T-cell (primary cell): ENCODE data around the gene FBN1. TPM values are rescaled to one million over a fixed set of nuclear protein-coding genes. Genes with fewer than 3 reads are reported as not detected.

Experiments used
- ATAC-seq, 4 experiments: fragments of 200-7000 bp in 3 of 4; fragments of 150-1000 bp in 1 of 4; cut with Tn5 transposase; replicated peaks in 1 of 4; 1 replicate in 3 of 4; 2 replicates in 1 of 4; pipeline ENCODE4 v1.10.0; 2021; ENCODE audit warnings: moderate library complexity in 3 of 4, mild to moderate bottlenecking in 2 of 4, moderate number of reproducible peaks in 1 of 4
- CTCF ChIA-PET, 2 donors: fragments of 300-600 bp; sonication (Branson Sonifier 250); formaldehyde crosslinking; loops; one replicate each; lab custom pipeline; 2022; ENCODE audit warnings: antibody characterized with exemption in 2 of 2; lab: Charles Lee
- POLR2A ChIA-PET, 2 donors: fragments of 300-600 bp; sonication (Branson Sonifier 250); formaldehyde crosslinking; loops; one replicate each; lab custom pipeline; 2022; ENCODE audit warnings: antibody characterized with exemption in 2 of 2; lab: Charles Lee
- DNase-seq, 35 experiments: peaks; one replicate each; pipeline versions ENCODE4 v3.0.0 to v3.0.0-alpha.2; 2013 to 2023
- H3K27ac ChIP-seq: one replicate; pipeline ENCODE4 v1.5.1; 2013; ENCODE audit warnings: low read length
- H3K27me3 ChIP-seq, 2 experiments: replicated peaks in 1 of 2; 1 replicate in 1 of 2; 2 replicates in 1 of 2; pipeline versions ENCODE4 v1.6.1 to v1.7.0; 2013; ENCODE audit warnings: low read length in 1 of 2, mixed read lengths in 1 of 2; ENCODE audit not compliant: control insufficient read depth in 2 of 2, insufficient read depth in 2 of 2; ENCODE audit errors: extremely low read depth in 1 of 2
- H3K36me3 ChIP-seq, 2 donors: 1 replicate in 1 of 2; 2 replicates in 1 of 2; pipeline versions ENCODE4 v1.6.1 to v1.7.0; 2013; ENCODE audit warnings: low read length in 1 of 2; ENCODE audit not compliant: control insufficient read depth in 2 of 2, insufficient read depth in 1 of 2; ENCODE audit errors: extremely low read depth in 1 of 2
- H3K4me1 ChIP-seq, 2 experiments: 1 replicate in 1 of 2; 2 replicates in 1 of 2; pipeline versions ENCODE4 v1.6.1 to v1.7.0; 2013; ENCODE audit warnings: low read length in 2 of 2, mixed read lengths in 1 of 2; ENCODE audit not compliant: insufficient read depth in 2 of 2, control insufficient read depth in 1 of 2; ENCODE audit errors: extremely low read depth in 1 of 2
- H3K4me3 ChIP-seq, 2 donors: 1 replicate in 1 of 2; 2 replicates in 1 of 2; pipeline versions ENCODE4 v1.5.1 to v1.7.0; 2013; ENCODE audit warnings: mild to moderate bottlenecking in 2 of 2, low read length in 1 of 2, moderate library complexity in 1 of 2; ENCODE audit not compliant: control insufficient read depth in 1 of 2; ENCODE audit errors: extremely low read depth in 1 of 2
- H3K9me3 ChIP-seq: 2 replicates; pipeline ENCODE4 v1.7.0; 2013
- H3K27ac Mint-ChIP-seq, 2 donors: one replicate each; pipeline ENCODE4 v1.8.0; 2020 to 2021; ENCODE audit warnings: mild to moderate bottlenecking in 2 of 2, mixed read lengths in 2 of 2
- H3K27me3 Mint-ChIP-seq, 2 donors: one replicate each; pipeline ENCODE4 v1.8.0; 2021 to 2022; ENCODE audit warnings: mixed read lengths in 2 of 2
- H3K36me3 Mint-ChIP-seq: one replicate; pipeline ENCODE4 v1.8.0; 2021; ENCODE audit warnings: mixed read lengths
- H3K4me1 Mint-ChIP-seq, 3 donors: one replicate each; pipeline ENCODE4 v1.8.0; 2020 to 2022; ENCODE audit warnings: mixed read lengths in 3 of 3, mild to moderate bottlenecking in 1 of 3
- H3K4me3 Mint-ChIP-seq, 3 donors: one replicate each; pipeline ENCODE4 v1.8.0; 2020 to 2022; ENCODE audit warnings: mild to moderate bottlenecking in 3 of 3, mixed read lengths in 3 of 3, moderate library complexity in 3 of 3
- H3K9me3 Mint-ChIP-seq, 3 donors: one replicate each; pipeline ENCODE4 v1.8.0; 2020 to 2022; ENCODE audit warnings: mixed read lengths in 3 of 3
- WGBS: methylation state at CpG from one replicate; pipeline ENCODE4 v1.1.5; 2013; ENCODE audit warnings: missing lambda C conversion rate; ENCODE audit not compliant: insufficient coverage; 5-methylcytosine and 5-hydroxymethylcytosine counted together
- total RNA-seq, 35 experiments: library from RNA in 6 of 35; stranded (reverse) in 6 of 35; fragments of 120-200 nt in 1 of 35; gene quantifications; one replicate each; pipeline versions ENCODE4 v1.2.1 to v1.2.4 and lab custom pipeline; 2013 to 2026

Gene FBN1
- total RNA-seq, 5 donors from 2014 or later (not counting 1 experiment from before 2014, with no cell fraction given), result 0.28 to 1.2 (median 0.79) TPM

GRCh38 chr15:48363474-48363873 lies 282.0 kb downstream of the FBN1 start:
- H3K27ac Mint-ChIP-seq, result no peak overlapping the region
- H3K4me3 ChIP-seq, result no peak overlapping the region
- H3K36me3 Mint-ChIP-seq, result no peaks in the 10 kb centered on the region
- H3K9me3 Mint-ChIP-seq, result no peaks in the 10 kb centered on the region
- no peak overlapping the region for H3K4me3 Mint-ChIP-seq
- ATAC-seq (no peak), DNase-seq (no peak)
- H3K9me3 ChIP-seq, result no peaks in the 10 kb centered on the region
- H3K27ac ChIP-seq, result no peak overlapping the region
- H3K36me3 ChIP-seq, result no peaks in the 10 kb centered on the region
- 65% methylated on average over 2 of the region's 5 CpGs for WGBS
- H3K4me1 ChIP-seq, result no peaks in the 10 kb centered on the region
- peaks cover 4 to 5% (median 4%) of the 10 kb centered on the region in 3 donors for H3K4me1 Mint-ChIP-seq
- CTCF ChIA-PET, result no interaction called here
- no peaks in the 10 kb centered on the region for H3K27me3 ChIP-seq
- POLR2A ChIA-PET, result no interaction called here
- peaks cover 8 to 11% of the 10 kb centered on the region in 2 donors for H3K27me3 Mint-ChIP-seq

- no peaks in the 10 kb centered on the region for H3K9me3 Mint-ChIP-seq
- H3K4me1 Mint-ChIP-seq, result peaks cover 5 to 7% (median 6%) of the 10 kb centered on the region in 3 donors
- CTCF ChIA-PET, result interaction anchor here in 1 of 2 donors (0.7 kb wide), 1 partner anchor 44 kb away, joined by 4 read pairs; no protein-coding TSS in a partner anchor
- no peak for ATAC-seq
- POLR2A ChIA-PET, result no interaction called here
- Histone ChIP-seq H3K4me3 (no peak overlapping the region), H3K27ac (no peak overlapping the region), H3K9me3 (no peaks in the 10 kb centered on the region), H3K27me3 (no peaks in the 10 kb centered on the region), H3K4me1 (no peaks in the 10 kb centered on the region), H3K36me3 (no peaks in the 10 kb centered on the region)
- H3K4me3 Mint-ChIP-seq, result no peak overlapping the region
- peaks cover 4 to 5% of the 10 kb centered on the region in 2 donors for H3K27me3 Mint-ChIP-seq
- H3K36me3 Mint-ChIP-seq, result no peaks in the 10 kb centered on the region
- no peak for DNase-seq
- H3K27ac Mint-ChIP-seq, result no peak overlapping the region
- WGBS, result no CpG with 5 or more reads among the region's 2 CpGs
Observed at GRCh38 chr15:48361685-48362084, 283.8 kb downstream of the FBN1 start.

- no peaks in the 10 kb centered on the region for H3K36me3 Mint-ChIP-seq
- Histone ChIP-seq H3K4me1 (no peaks in the 10 kb centered on the region), H3K27ac (no peak overlapping the region), H3K36me3 (no peaks in the 10 kb centered on the region), H3K27me3 (no peaks in the 10 kb centered on the region), H3K9me3 (no peaks in the 10 kb centered on the region), H3K4me3 (no peak overlapping the region)
- ChIA-PET CTCF (interaction anchor here (0.6 to 0.7 kb wide), 2 partner anchors 43 to 188 kb away, joined by 4 to 7 read pairs; no protein-coding TSS in a partner anchor), POLR2A (no interaction called here)
- no peaks in the 10 kb centered on the region for H3K9me3 Mint-ChIP-seq
- peaks cover 5 to 7% (median 6%) of the 10 kb centered on the region in 3 donors for H3K4me1 Mint-ChIP-seq
- DNase-seq (no peak), ATAC-seq (no peak)
- no CpG with 5 or more reads among the region's 2 CpGs for WGBS
- H3K27ac Mint-ChIP-seq, result no peak overlapping the region
- no peak overlapping the region for H3K4me3 Mint-ChIP-seq
- peaks cover 4% of the 10 kb centered on the region in 2 donors for H3K27me3 Mint-ChIP-seq
Observed at GRCh38 chr15:48360841-48361240, 284.7 kb downstream of the FBN1 start.

Other genes with a start within 250 kb of the FBN1 start
- gene CEP152, start 165.4 kb upstream of the FBN1 start, total RNA-seq, result 10 to 100 TPM in 3 of 5 donors, 1 to 10 TPM in 2; 6.6 to 11.4 (median 10.3) TPM
- gene EID1, start 232.4 kb upstream of the FBN1 start, total RNA-seq, result 10 to 100 TPM; 43.4 to 82.0 (median 74.4) TPM